ENCODE results near the gene EFNA2. TPM values are rescaled to one million over a fixed set of nuclear protein-coding genes. Genes with fewer than 3 reads are reported as not detected.
A peak's percentile ranks its signal among the peaks of the same experiment; 100 is the strongest.

The EFNA2 gene
- total RNA-seq, 1 experiment from 2014 or later = 12.2 TPM

GRCh38 chr19:1269065-1269477, 16.6 kb upstream of the EFNA2 start, which contains the start of gene CIRBP:
CIRBP (plus strand) TSS chr19:1269332; CDS start chr19:1270934, 1,602 bp downstream.
- POLR2A ChIA-PET = interaction anchor here (0.6 to 1.7 kb wide), 46 partner anchors 10 to 635 kb away, joined by 3 to 139 read pairs (median 5); partner anchors contain the start of genes ABCA7, ATP5F1D, CBARP and CNN2
- Histone ChIP-seq H3K4me1 (ENCODE audit: control insufficient read depth in 1 of 2, insufficient read depth in 2 of 2, low read length in 2 of 2) (peaks cover 44 to 81% of the 10 kb centered on the region in 2 experiments), H3K9me3 (ENCODE audit: control insufficient read depth in 1 of 2, insufficient read depth in 1 of 2, low read depth in 1 of 2, low read length in 2 of 2) (no peaks in the 10 kb centered on the region), H3K27ac (ENCODE audit: low read depth, low read length) (peak within 1 kb of the TSS; percentile 100), H3K79me2 (ENCODE audit: insufficient read depth, low read length) (peaks cover 45% of the 10 kb centered on the region), H3K36me3 (ENCODE audit: control insufficient read depth in 1 of 2, insufficient read depth in 2 of 2, low read length in 2 of 2) (peaks cover 24 to 26% of the 10 kb centered on the region in 2 experiments; a peak in 3 of 4 replicates), H3K4me2 (ENCODE audit: low read length) (peak within 1 kb of the TSS; percentile 100), H3K4me3 (replicated peaks in 1 of 2; ENCODE audit: low read depth in 1 of 2, low read length in 2 of 2) (peak within 1 kb of the TSS; percentile 85 to 96), H3K9ac (ENCODE audit: low read length) (peak within 1 kb of the TSS; percentile 98), H4K20me1 (ENCODE audit: insufficient read depth) (no peaks in the 10 kb centered on the region), H2AFZ (ENCODE audit: low read depth, low read length, poor library complexity, severe bottlenecking) (no peak within 1 kb of the TSS), H3K27me3 (ENCODE audit: insufficient read depth, low read length) (no peaks in the 10 kb centered on the region), H3K9me2 (ENCODE audit: insufficient read depth) (no peaks in the 10 kb centered on the region)
- no TSS peak for BruUV-seq (replicated peaks)
- CTCF ChIA-PET = interaction anchor here (1.0 to 6.5 kb wide), 4 partner anchors 13 to 186 kb away, joined by 3 to 325 read pairs (median 3); no protein-coding TSS in a partner anchor
- TF ChIP-seq TCF7L2 (IDR thresholded peaks at IDR 0.05; ENCODE audit: borderline replicate concordance, extremely low read depth, insufficient read depth, insufficient read length) (no peak), POLR2A (IDR thresholded peaks at IDR 0.05; ENCODE audit: borderline replicate concordance, extremely low read depth, insufficient read depth, insufficient read length) (peak; percentile 97), POLR2AphosphoS5 (IDR thresholded peaks at IDR 0.05; ENCODE audit: low read depth, low read length) (peak; percentile 98), ZBTB33 (IDR thresholded peaks at IDR 0.05; ENCODE audit: extremely low read depth, insufficient replicate concordance, low read length) (no peak)
- RAD21 ChIA-PET (ENCODE audit: low non-redundant PET in 1 of 2, low total read pairs in 2 of 2, uncharacterized antibody in 2 of 2, unreplicated experiment in 2 of 2) = interaction anchor here (0.6 to 1.4 kb wide), 5 partner anchors 16 to 243 kb away, joined by 3 to 16 read pairs (median 4); partner anchors contain the start of gene CNN2 (in 1 of the 2)
- peak; percentile 97 for DNase-seq (ENCODE audit: low read depth, low spot score)
- ATAC-seq = peak; percentile 69
- intact Hi-C loops (cut with micrococcal nuclease) = no loop called here
